GM12873 (cell line): Measurements from ENCODE around the gene BRINP2.

ENCODE experiments used
- TF ChIP-seq, protein P1 (sequence below): IDR thresholded peaks from 2 replicates; pipeline ENCODE4 v1.5.1; 2012; ENCODE audit warnings: low read depth, mild to moderate bottlenecking, moderate library complexity, low read length, control low read depth; ENCODE audit not compliant: insufficient read depth; ENCODE audit errors: missing control alignments

Gene BRINP2

DNA sequence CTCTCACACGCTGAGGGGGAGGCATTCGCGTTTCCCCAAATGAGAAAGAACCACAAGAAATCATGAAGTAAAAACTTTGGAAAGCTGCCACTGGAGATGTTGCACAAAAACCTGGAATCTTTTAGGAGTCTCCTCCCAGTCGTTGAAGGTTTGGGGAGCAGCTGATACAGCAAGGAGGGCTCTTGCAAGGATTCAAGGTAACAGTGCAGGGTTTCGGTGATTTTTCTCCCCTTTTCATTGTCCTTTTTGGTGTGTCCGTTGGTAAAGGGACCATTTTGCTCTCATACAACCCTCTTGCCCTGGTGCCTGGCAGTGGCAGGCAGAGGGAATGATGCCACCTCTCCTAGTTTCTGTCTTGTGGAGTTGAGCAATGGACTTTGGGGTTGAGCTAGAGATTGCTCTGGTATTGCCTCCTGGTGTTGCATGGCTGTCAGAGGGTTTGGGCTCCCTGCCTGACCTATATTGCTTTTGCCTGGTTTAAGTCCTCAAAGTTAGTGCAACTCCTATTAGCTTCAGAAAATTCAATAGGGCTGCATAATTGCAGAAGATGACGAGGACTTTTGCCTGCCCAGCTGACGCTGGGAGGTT, 872 bp downstream of the BRINP2 start:
- TF ChIP-seq, protein P1, sequence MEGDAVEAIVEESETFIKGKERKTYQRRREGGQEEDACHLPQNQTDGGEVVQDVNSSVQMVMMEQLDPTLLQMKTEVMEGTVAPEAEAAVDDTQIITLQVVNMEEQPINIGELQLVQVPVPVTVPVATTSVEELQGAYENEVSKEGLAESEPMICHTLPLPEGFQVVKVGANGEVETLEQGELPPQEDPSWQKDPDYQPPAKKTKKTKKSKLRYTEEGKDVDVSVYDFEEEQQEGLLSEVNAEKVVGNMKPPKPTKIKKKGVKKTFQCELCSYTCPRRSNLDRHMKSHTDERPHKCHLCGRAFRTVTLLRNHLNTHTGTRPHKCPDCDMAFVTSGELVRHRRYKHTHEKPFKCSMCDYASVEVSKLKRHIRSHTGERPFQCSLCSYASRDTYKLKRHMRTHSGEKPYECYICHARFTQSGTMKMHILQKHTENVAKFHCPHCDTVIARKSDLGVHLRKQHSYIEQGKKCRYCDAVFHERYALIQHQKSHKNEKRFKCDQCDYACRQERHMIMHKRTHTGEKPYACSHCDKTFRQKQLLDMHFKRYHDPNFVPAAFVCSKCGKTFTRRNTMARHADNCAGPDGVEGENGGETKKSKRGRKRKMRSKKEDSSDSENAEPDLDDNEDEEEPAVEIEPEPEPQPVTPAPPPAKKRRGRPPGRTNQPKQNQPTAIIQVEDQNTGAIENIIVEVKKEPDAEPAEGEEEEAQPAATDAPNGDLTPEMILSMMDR: no peak

GRCh38 chr1:177172272-177172671, 1.5 kb downstream of the BRINP2 start:
- TF ChIP-seq, protein P1: no peak

GRCh38 chr1:177172866-177173265, 2.1 kb downstream of the BRINP2 start:
- TF ChIP-seq, protein P1: no peak

- TF ChIP-seq, protein P1: no peak
These were observed 3.2 kb downstream of the BRINP2 start for GRCh38 chr1:177173976-177174375.

DNA sequence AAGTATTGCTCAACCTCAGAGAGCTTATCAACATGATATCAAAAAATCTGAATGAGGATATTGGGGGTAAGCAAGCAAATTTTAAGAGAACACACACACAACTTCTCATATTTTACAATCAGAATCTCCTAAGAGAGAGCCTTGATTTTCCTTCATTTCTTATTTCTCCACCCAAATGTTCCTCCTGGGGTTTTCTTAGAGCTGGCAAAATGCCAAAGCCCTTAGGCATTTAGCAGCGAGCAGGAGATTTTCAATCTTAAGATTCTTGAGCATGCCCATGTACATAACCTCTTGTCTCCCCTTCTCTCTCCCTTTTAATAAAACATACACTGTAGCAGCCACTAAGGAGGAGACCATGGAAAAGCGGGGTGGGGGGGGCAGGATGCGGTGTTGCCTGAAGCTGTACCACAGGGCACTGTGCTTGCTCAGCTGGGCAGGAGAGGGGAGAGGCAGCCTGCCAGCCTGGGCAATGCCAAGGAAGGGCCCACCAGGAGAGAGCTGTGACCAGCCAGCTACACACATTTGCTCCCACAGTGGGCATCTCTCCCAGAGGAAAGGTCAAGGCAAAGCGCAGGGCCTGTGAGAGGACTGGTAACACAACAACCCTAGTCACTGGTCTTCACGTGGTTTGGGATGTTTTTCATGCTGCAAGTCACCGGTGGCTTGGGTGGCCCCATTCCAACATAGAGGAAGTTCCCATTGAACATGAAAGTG, 4.3 kb downstream of the BRINP2 start:
- TF ChIP-seq, protein P1: no peak

DNA sequence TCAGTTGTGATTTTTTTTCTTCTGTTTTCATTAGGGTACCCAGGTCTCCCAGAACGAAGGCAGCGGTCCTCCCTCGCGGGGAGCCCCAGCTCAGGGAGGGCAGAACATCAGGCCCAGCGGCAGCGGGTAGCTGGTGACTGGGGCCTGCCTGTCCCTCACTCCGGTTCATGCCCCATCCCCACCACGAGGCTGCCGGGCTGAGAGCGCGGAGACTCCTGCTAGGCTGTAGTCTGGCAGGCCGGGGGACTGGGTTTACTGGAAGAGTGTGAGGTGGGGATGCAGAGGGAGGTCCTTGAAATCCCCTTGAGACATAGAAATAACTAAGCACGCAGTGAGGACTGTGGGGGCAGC, 10.5 kb downstream of the BRINP2 start:
- TF ChIP-seq, protein P1: no peak

DNA sequence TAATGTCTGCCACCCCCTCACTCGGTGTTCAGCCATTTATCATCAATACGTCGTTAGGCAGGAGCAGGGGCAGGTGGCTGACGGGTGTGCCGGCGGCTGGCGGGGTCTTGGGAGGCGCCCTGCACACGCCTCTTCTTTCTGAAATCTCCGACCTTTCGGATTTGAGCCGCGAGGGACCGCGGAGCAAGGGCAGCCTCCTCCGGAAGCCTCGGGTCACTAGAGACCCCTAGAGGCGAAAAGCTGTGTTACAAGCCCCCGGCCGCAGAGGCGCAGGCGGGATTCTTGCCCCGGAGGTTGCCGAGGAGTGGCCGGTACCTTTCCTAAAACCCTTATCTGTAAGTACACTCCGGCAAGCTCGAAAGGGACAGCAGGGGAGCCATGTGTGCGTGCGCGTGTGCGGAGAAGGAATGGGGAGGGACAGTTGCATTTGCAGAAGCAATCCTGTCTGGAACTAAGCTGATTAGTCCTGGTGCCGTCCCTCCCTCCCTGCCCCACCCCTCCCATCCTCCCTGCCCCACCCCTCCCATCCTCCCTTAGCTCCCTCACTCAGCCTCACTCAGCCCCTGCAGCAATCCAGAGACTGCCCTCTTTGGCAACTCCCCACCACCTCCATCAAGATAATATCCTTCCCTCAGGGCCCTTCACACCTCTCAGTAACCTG, 11.0 kb downstream of the BRINP2 start:
- TF ChIP-seq, protein P1: peak; percentile 83
